Measurements from ENCODE around the gene GRPR.

DNA sequence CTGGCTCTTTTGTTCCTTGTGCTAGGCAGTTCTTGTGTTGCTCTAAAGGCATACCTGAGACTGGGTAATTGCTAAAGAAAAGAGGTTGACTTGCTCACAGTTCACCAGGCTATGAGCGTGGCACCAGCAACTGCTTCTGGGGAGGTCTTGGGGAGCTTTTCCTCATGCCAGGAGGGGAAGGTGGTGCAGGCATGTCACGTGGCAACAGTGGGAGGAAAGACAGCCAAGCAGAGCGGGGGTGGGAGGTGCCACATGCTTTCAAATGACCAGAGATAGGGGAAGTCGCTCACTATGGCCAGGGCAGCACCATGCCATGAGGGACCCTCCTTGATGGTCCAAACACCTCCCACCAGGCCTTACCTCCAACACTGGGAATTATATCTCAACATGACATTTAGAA lies 48.6 kb downstream of the GRPR start:
- no peak for TF ChIP-seq CTCF (IDR thresholded peaks at IDR 0.05)
- no peak for TF ChIP-seq ZFX (IDR thresholded peaks at IDR 0.05; ENCODE audit: borderline replicate concordance)

Data from 22Rv1 (cell line).